HG03139 (cell line): ENCODE results near the gene MYCN.
"Not testable (repeated sequence)": the region's sequence is repeated elsewhere in the genome, so short reads cannot be mapped to it uniquely, and the experiment has no call there.

ENCODE experiments used
- ATAC-seq: cut with Tn5 transposase; IDR thresholded peaks from one replicate; pipeline ENCODE4 v1.9.1; 2021; ENCODE audit not compliant: unreplicated experiment

Gene MYCN

GRCh38 chr2:15956751-15957736 is 16.7 kb downstream of the MYCN start:
- no peak for ATAC-seq

- no peak for ATAC-seq
These were observed 17.7 kb downstream of the MYCN start for GRCh38 chr2:15957881-15958713.

GRCh38 chr2:15959331-15960153 is 19.2 kb downstream of the MYCN start:
- no peak for ATAC-seq

GRCh38 chr2:15960154-15960520 is 19.8 kb downstream of the MYCN start:
- not testable (repeated sequence) for ATAC-seq

- not testable (repeated sequence) for ATAC-seq
These were observed 23.0 kb downstream of the MYCN start for GRCh38 chr2:15963109-15963976.

- ATAC-seq: no peak
These were observed 23.8 kb downstream of the MYCN start for GRCh38 chr2:15963977-15964670.

GRCh38 chr2:15964936-15965563 is 24.7 kb downstream of the MYCN start:
- no peak for ATAC-seq

GRCh38 chr2:15965564-15966019 is 25.2 kb downstream of the MYCN start:
- no peak for ATAC-seq

- ATAC-seq: no peak
These were observed 27.3 kb downstream of the MYCN start for GRCh38 chr2:15967415-15968279.

- ATAC-seq: no peak
These were observed 28.2 kb downstream of the MYCN start for GRCh38 chr2:15968280-15969178.

GRCh38 chr2:15969214-15969613 is 28.9 kb downstream of the MYCN start:
- ATAC-seq: no peak

- ATAC-seq: no peak
These were observed 30.4 kb downstream of the MYCN start for GRCh38 chr2:15970701-15971100.

- no peak for ATAC-seq
These were observed 31.0 kb downstream of the MYCN start for GRCh38 chr2:15971351-15971750.

GRCh38 chr2:15971831-15972522 is 31.6 kb downstream of the MYCN start:
- no peak for ATAC-seq

- ATAC-seq: no peak
These were observed 33.4 kb downstream of the MYCN start for GRCh38 chr2:15973481-15974401.
